GM21786 (cell line): Measurements from ENCODE around the gene LYRM2.

Experiments used
- ATAC-seq: cut with Tn5 transposase; IDR thresholded peaks from one replicate; pipeline ENCODE4 v1.9.1; 2021; ENCODE audit not compliant: unreplicated experiment

LYRM2 gene

DNA sequence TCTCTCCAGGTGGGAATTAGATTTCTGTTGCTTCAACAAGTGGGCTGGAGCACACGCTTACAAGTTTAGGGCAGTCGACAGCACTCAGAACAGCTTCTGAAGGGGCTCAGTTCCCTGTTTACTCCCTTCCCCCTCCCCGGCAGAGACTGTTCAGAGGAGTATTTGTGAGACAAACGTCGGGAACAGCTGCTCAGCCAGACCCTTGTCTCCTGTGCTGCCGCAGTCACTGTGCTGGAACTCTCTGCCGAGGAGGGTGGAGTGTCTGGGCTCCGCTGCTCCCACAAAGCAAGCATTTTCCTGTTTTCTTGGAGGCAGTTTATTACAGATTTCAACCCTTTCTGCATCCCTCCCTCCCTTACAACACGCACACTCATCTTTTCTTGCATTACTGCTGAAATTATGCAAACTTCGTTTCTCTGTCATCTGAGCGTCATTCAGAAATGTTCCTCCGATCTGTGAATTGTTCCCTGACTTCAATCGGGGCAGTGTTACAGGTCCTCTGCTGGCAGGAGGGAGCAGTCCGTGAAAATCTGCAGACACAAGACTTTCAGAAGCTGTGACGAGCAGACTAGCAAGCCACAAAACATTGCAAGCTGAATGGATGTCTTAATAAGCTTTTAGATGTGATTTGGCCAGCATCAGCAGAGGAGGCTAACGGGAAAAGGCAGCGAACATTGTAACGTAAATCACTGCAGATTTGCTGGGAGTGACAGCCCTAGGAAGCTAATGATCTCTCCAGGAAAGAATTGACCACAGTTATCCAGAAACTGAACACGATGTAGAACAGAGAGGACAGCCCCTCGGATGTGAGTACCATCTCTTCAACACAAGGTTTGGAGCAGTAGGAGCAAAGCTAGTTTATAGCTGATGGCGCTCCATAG lies 76.2 kb downstream of the LYRM2 start:
- no peak for ATAC-seq

GRCh38 chr6:89559487-89559886 lies 79.1 kb downstream of the LYRM2 start:
- no peak for ATAC-seq

DNA sequence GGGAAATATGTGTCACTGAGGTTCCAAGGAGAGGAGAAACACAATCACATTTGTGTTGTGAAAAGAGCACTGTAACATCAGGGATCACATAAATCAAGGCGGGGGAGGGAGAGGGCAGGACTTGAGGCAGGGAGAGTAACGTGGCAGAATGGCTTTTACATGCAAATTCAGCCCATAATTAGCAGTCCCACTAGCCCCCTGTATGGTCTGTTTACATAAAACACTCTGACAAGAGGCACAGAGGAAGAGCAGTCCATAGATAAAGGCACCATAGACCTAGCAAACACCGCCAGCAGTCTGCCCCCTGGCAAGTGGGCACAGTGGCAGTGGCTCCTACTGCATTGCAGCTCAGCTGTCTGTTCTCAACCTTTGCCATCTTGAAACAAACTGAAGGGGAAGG lies 82.7 kb downstream of the LYRM2 start:
- ATAC-seq: no peak

GRCh38 chr6:89555031-89555430 lies 83.5 kb downstream of the LYRM2 start:
- ATAC-seq: no peak

- ATAC-seq: no peak
These were observed 84.4 kb downstream of the LYRM2 start for GRCh38 chr6:89554106-89554505.

GRCh38 chr6:89553431-89553830 lies 85.1 kb downstream of the LYRM2 start:
- ATAC-seq: no peak

GRCh38 chr6:89547281-89547680 lies 91.3 kb downstream of the LYRM2 start:
- no peak for ATAC-seq

GRCh38 chr6:89542866-89543265 lies 95.7 kb downstream of the LYRM2 start:
- no peak for ATAC-seq

- ATAC-seq: no peak
These were observed 96.3 kb downstream of the LYRM2 start for GRCh38 chr6:89542081-89542857.

DNA sequence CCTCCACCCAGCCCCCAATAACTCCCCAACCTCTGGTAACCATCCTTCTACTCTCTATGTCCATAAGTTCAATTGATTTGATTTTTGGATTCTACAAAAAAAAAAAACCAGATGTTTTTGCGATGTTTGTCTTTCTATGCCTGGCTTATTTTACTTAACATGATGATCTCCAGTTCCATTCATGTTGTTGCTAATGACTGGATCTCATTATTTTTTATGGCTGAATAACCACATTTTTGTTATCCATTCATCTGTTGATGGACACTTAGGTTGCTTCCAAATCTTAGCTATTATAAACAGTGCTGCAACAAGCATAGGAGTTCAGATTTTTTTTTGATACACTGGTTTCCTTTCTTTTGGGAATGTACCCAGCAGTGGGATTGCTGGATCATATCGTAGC lies 98.8 kb downstream of the LYRM2 start:
- no peak for ATAC-seq

DNA sequence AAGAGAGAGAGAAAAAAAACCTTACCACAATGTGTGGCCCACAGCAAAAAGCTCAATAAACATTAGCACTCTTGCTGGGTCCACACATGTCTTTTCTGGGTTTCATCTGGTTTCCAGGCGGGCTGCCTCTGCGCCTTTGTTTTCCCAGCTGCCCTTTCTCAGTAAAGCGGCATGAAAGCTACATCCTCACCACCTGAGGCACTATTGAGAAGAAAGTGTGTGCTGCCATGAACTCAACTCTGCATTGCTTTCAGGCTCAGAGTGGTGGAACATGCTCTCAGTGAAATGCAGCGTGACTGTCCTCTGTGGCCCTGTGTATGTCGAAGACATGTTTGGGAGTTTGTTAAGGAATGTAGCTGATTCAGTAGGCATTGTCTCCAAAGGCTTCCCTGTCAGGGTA lies 102.3 kb downstream of the LYRM2 start:
- ATAC-seq: no peak

GRCh38 chr6:89530982-89531381 lies 107.6 kb downstream of the LYRM2 start:
- ATAC-seq: no peak

- no peak for ATAC-seq
These were observed 109.7 kb downstream of the LYRM2 start for GRCh38 chr6:89528866-89529265.

DNA sequence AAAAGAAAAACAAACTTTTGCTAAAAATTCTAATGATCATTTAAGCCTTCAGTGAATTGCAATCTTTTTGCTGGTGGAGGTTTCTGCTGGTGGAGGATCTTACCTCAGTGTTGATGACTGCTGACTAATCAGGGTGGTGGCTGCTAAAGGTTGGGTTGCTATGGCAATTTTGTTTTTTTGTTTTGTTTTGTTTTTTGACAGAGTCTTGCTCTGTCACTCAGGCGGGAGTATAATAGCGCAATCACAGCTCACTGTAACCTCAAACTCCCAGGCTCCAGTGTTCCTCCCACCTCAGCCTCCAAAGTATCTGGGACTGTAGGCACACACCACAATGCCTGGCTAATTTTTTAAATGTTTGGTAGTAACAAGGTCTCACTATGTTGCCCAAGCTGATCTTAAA lies 110.9 kb downstream of the LYRM2 start:
- ATAC-seq: no peak

- ATAC-seq: no peak
These were observed 112.0 kb downstream of the LYRM2 start for GRCh38 chr6:89526563-89526869.

- ATAC-seq: no peak
These were observed 112.6 kb downstream of the LYRM2 start for GRCh38 chr6:89525786-89526562.

GRCh38 chr6:89522778-89523177 lies 115.8 kb downstream of the LYRM2 start:
- ATAC-seq: no peak

DNA sequence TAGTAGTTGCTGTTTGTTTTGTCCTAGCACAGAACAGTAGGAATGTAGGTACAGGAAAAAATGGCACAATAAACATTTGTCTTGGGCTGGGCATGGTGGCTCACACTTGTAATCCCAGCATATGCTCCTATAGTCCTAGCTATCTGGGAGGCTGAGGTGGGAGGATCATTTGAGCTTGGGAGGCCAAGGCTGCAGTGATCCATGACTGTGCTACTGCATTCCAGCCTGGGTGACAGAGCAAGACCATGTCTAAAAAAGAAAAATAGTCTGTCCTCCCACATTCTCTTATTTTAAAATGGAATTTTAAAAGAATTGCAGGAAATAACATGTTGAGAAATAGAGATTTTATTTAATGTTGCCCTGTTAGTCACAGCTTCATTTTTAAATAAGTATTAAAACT lies 117.8 kb downstream of the LYRM2 start:
- ATAC-seq: no peak

GRCh38 chr6:89518352-89519055 lies 120.0 kb downstream of the LYRM2 start:
- ATAC-seq: no peak
